A549 (cell line): ENCODE results near the gene EIF4G3. TPM values are rescaled to one million over a fixed set of nuclear protein-coding genes. Genes with fewer than 3 reads are reported as not detected.

Experiments
- ATAC-seq, 2 experiments: fragments of 200-7000 bp in 1 of 2; fragments of >200 bp in 1 of 2; cut with Nextera tagmentation in 1 of 2; cut with Tn5 transposase in 1 of 2; 3 replicates each; pipeline versions ENCODE4 v1.8.0 to v1.9.1; 2018 to 2020; ENCODE audit warnings: mild to moderate bottlenecking in 1 of 2, moderate library complexity in 1 of 2
- CTCF ChIA-PET: fragments of 300-600 bp; sonication (Branson Sonifier 250); formaldehyde crosslinking; extraction: SDS; loops from one replicate; lab custom pipeline; 2021; ENCODE audit warnings: antibody characterized with exemption, inconsistent platforms; lab: Yijun Ruan, JAX
- POLR2A ChIA-PET: fragments of 350-600 bp; formaldehyde crosslinking; extraction: SDS; loops from one replicate; lab custom pipeline; 2021; ENCODE audit warnings: antibody characterized with exemption, inconsistent platforms; lab: Yijun Ruan, JAX
- DNase-seq, 2 experiments: peaks; one replicate each; pipeline versions ENCODE4 v3.0.0 to v3.0.0-alpha.2; 2011 to 2016; ENCODE audit warnings: low read depth in 1 of 2, low spot score in 1 of 2
- FAIRE-seq: peaks from 2 replicates; lab custom pipeline; 2011; peaks lifted over from hg19 to GRCh38; lab: Jason Lieb, UNC
- H3K27ac ChIP-seq, 2 experiments: fragments of >200 bp; sonication (Bioruptor Twin); formaldehyde crosslinking; 3 replicates each; pipeline ENCODE4 v1.5.1; 2016 to 2017
- H3K4me1 ChIP-seq: fragments of >200 bp; sonication (Bioruptor Twin); formaldehyde crosslinking; 3 replicates; pipeline ENCODE4 v1.6.1; 2016
- H3K4me2 ChIP-seq: fragments of >200 bp; sonication (Bioruptor Twin); formaldehyde crosslinking; 3 replicates; pipeline ENCODE4 v1.6.1; 2016
- H3K4me3 ChIP-seq: fragments of >200 bp; sonication (Bioruptor Twin); formaldehyde crosslinking; 3 replicates; pipeline ENCODE4 v1.5.1; 2016
- H3K9me3 ChIP-seq: fragments of >200 bp; sonication (Bioruptor Twin); formaldehyde crosslinking; 3 replicates; pipeline ENCODE4 v1.6.1; 2016
- ATOH8 ChIP-seq: fragments of 250-450 bp; sonication (Bioruptor Pico); IDR thresholded peaks from 2 replicates; pipeline ENCODE4 v1.5.0; 2020; ENCODE audit warnings: low read depth, mild to moderate bottlenecking, moderate library complexity
- CBX8 ChIP-seq: fragments of 200-600 bp; sonication (generic); IDR thresholded peaks from 2 replicates; pipeline ENCODE4 v1.6.1; 2016
- ESRRA ChIP-seq: fragments of 150-350 bp; IDR thresholded peaks from 2 replicates; pipeline ENCODE4 v1.6.1; 2014; ENCODE audit warnings: mild to moderate bottlenecking, low read length, borderline replicate concordance
- GATA3 ChIP-seq: IDR thresholded peaks from 2 replicates; pipeline ENCODE4 v1.6.1; 2012; ENCODE audit warnings: borderline replicate concordance
- HES2 ChIP-seq: fragments of >200 bp; sonication (Bioruptor Twin); formaldehyde crosslinking; IDR thresholded peaks from 2 replicates; pipeline ENCODE4 v1.6.1; 2016
- HMGXB4 ChIP-seq: fragments of 250-450 bp; sonication (Bioruptor Pico); IDR thresholded peaks from 2 replicates; pipeline ENCODE4 v1.5.0; 2021; ENCODE audit warnings: mild to moderate bottlenecking, moderate library complexity, borderline replicate concordance
- HOXA7 ChIP-seq: fragments of 250-450 bp; sonication (Bioruptor Pico); IDR thresholded peaks from 2 replicates; pipeline ENCODE4 v1.5.0; 2020; ENCODE audit warnings: mild to moderate bottlenecking, moderate library complexity
- HOXB13 ChIP-seq: fragments of 250-450 bp; sonication (Bioruptor Pico); IDR thresholded peaks from 2 replicates; pipeline ENCODE4 v1.5.0; 2020; ENCODE audit warnings: low read depth, mild to moderate bottlenecking, moderate library complexity
- HOXB5 ChIP-seq: fragments of 250-450 bp; sonication (Bioruptor Pico); IDR thresholded peaks from 2 replicates; pipeline ENCODE4 v1.5.0; 2020; ENCODE audit warnings: mild to moderate bottlenecking, moderate library complexity
- JUN ChIP-seq, 2 experiments: fragments of >200 bp; sonication (Bioruptor Twin); formaldehyde crosslinking; IDR thresholded peaks; 2 replicates in 1 of 2; 3 replicates in 1 of 2; pipeline ENCODE4 v1.6.1; 2016 to 2017
- KDM5A ChIP-seq: fragments of 200-600 bp; sonication (generic); IDR thresholded peaks from 2 replicates; pipeline ENCODE4 v1.6.1; 2016; ENCODE audit warnings: antibody characterized with exemption, mild to moderate bottlenecking
- NFE2L2 ChIP-seq: fragments of 150-350 bp; conservative IDR thresholded peaks from 2 replicates; pipeline ENCODE4 v1.6.1; 2014; ENCODE audit warnings: low read length
- NPAS2 ChIP-seq: fragments of 250-450 bp; sonication (Bioruptor Pico); IDR thresholded peaks from 2 replicates; pipeline ENCODE4 v1.8.0; 2022; ENCODE audit warnings: mild to moderate bottlenecking, moderate library complexity, borderline replicate concordance
- POLR2A ChIP-seq: IDR thresholded peaks from 2 replicates; pipeline ENCODE4 v1.6.1; 2012; ENCODE audit warnings: mild to moderate bottlenecking, low read length
- RCOR1 ChIP-seq: fragments of 150-350 bp; IDR thresholded peaks from 2 replicates; pipeline ENCODE4 v1.6.1; 2014; ENCODE audit warnings: antibody characterized with exemption, low read length, low read depth
- REST ChIP-seq: fragments of 200-600 bp; sonication (generic); IDR thresholded peaks from 2 replicates; pipeline ENCODE4 v1.6.1; 2016; ENCODE audit warnings: antibody characterized with exemption, mild to moderate bottlenecking, moderate library complexity
- RNF2 ChIP-seq: fragments of 200-600 bp; sonication (generic); IDR thresholded peaks from 2 replicates; pipeline ENCODE4 v1.6.1; 2016; ENCODE audit warnings: low read depth, mild to moderate bottlenecking, antibody characterized with exemption, moderate library complexity, borderline replicate concordance
- SMC3 ChIP-seq: fragments of >200 bp; sonication (Bioruptor Twin); formaldehyde crosslinking; IDR thresholded peaks from 3 replicates; pipeline ENCODE4 v1.6.1; 2018; ENCODE audit warnings: inconsistent platforms
- TFCP2L1 ChIP-seq: fragments of 250-450 bp; sonication (Bioruptor Pico); IDR thresholded peaks from 2 replicates; pipeline ENCODE4 v1.5.0; 2021; ENCODE audit warnings: mild to moderate bottlenecking
- ZNF302 ChIP-seq: fragments of 250-450 bp; sonication (Bioruptor Pico); IDR thresholded peaks from 2 replicates; pipeline ENCODE4 v1.9.0; 2021; ENCODE audit warnings: inconsistent platforms, mild to moderate bottlenecking, moderate library complexity
- WGBS: methylation state at CpG from one replicate; pipeline ENCODE4 v1.1.6; 2017; ENCODE audit errors: missing lambda C conversion rate; 5-methylcytosine and 5-hydroxymethylcytosine counted together
- polyA plus RNA-seq, 4 experiments: library from polyadenylated mRNA; depleted of rRNA in 3 of 4; stranded (reverse); fragments of >200 nt; fragmentation: RNase III in 1 of 4; extraction: RNeasy Plus Mini Kit Qiagen cat#74134 plus additional on column Dnase treatment in 1 of 4; gene quantifications; 2 replicates in 3 of 4; 3 replicates in 1 of 4; pipeline ENCODE4 v1.2.3, GENCODE V29; 2011 to 2017

Gene EIF4G3
- polyA plus RNA-seq, 2 of the 4 experiments (the other 2 are of a cell fraction): 25.0 to 51.3 TPM

GRCh38 chr1:20830378-20830777 is 346.3 kb downstream of the EIF4G3 start (continued):
- TF ChIP-seq HMGXB4 (CRISPR knock-in tag) (no peak), HOXA7 (CRISPR knock-in tag) (no peak), GATA3 (no peak), HOXB13 (no peak), ESRRA (no peak), CBX8 (no peak), KDM5A (no peak)
- TF ChIP-seq, all 56 proteins: peak for 0

- Histone ChIP-seq H3K9me3 (peaks cover 4% of the 10 kb centered on the region; the same call in 1 of the 3 replicates), H3K27ac (0 out of 6 replicates have a peak overlapping the region, but pooled peaks of 1 of the 2 experiments have one; percentile 13), H3K4me1 (peaks cover 12% of the 10 kb centered on the region; the same call in 2 of the 3 replicates), H3K4me2 (no peak overlapping the region), H3K4me3 (no peak overlapping the region)
- POLR2A ChIA-PET: no interaction called here
- ATAC-seq (no peak), FAIRE-seq (no peak), DNase-seq (no peak)
- WGBS: 72% methylated on average over 1 of the region's 1 CpG
- CTCF ChIA-PET: interaction anchor here (1.7 kb wide), 1 partner anchor 27 kb away, joined by 4 read pairs; no protein-coding TSS in a partner anchor
- no peak for TF ChIP-seq ATOH8 (CRISPR knock-in tag)
- no peak for TF ChIP-seq SMC3
- no peak for TF ChIP-seq POLR2A
- no peak for TF ChIP-seq HES2
- no peak for TF ChIP-seq HOXB5
- no peak for TF ChIP-seq TFCP2L1 (CRISPR knock-in tag)
Observed at GRCh38 chr1:20829946-20830345, 346.8 kb downstream of the EIF4G3 start.

- no peak for TF ChIP-seq NFE2L2
- no peak for TF ChIP-seq HOXA7 (CRISPR knock-in tag)
- no peak for TF ChIP-seq JUN (IDR thresholded peaks at IDR 0.05)
- no peak for TF ChIP-seq POLR2A
- no peak for TF ChIP-seq NPAS2
- TF ChIP-seq REST: no peak
- no peak for TF ChIP-seq SMC3
- TF ChIP-seq HMGXB4 (CRISPR knock-in tag): no peak
- no peak for TF ChIP-seq ZNF302
- TF ChIP-seq RCOR1: no peak
- TF ChIP-seq RNF2: no peak
Observed at GRCh38 chr1:20829531-20829930, 347.2 kb downstream of the EIF4G3 start.

More at GRCh38 chr1:20829531-20829930, 347.2 kb downstream of the EIF4G3 start:
- no peak overlapping the region for H3K4me3 ChIP-seq
- H3K27ac ChIP-seq: no peak overlapping the region
- ATAC-seq (no peak), DNase-seq (no peak), FAIRE-seq (no peak)
- H3K9me3 ChIP-seq: peaks cover 4% of the 10 kb centered on the region; the same call in 1 of the 3 replicates
- POLR2A ChIA-PET: no interaction called here
- peaks cover 9% of the 10 kb centered on the region; the same call in 2 of the 3 replicates for H3K4me1 ChIP-seq
- CTCF ChIA-PET: no interaction called here
- WGBS: 94% methylated on average over 1 of the region's 1 CpG
- no peak overlapping the region for H3K4me2 ChIP-seq
